Chondrocyte (in vitro differentiated cells): ENCODE data around the gene CRMP1. TPM values are rescaled to one million over a fixed set of nuclear protein-coding genes. Genes with fewer than 3 reads are reported as not detected.

ENCODE experiments used
- DNase-seq: peaks from one replicate; pipeline ENCODE4 v3.0.0; 2021; ENCODE audit warnings: mixed read lengths, low spot score
- H3K27ac Mint-ChIP-seq: one replicate; pipeline ENCODE4 v1.8.0; 2021; ENCODE audit warnings: mild to moderate bottlenecking, moderate library complexity, mixed read lengths; ENCODE audit not compliant: unreplicated experiment
- H3K27me3 Mint-ChIP-seq: 2 replicates; pipeline ENCODE4 v1.8.0; 2021; ENCODE audit warnings: low read depth, mixed read lengths
- H3K36me3 Mint-ChIP-seq: 2 replicates; pipeline ENCODE4 v1.8.0; 2021; ENCODE audit warnings: low read depth, mixed read lengths
- H3K4me1 Mint-ChIP-seq: 2 replicates; pipeline ENCODE4 v1.8.0; 2021; ENCODE audit warnings: low read depth, mild to moderate bottlenecking, mixed read lengths
- H3K4me3 Mint-ChIP-seq: one replicate; pipeline ENCODE4 v1.8.0; 2021; ENCODE audit warnings: mild to moderate bottlenecking, moderate library complexity, mixed read lengths; ENCODE audit not compliant: unreplicated experiment
- H3K9me3 Mint-ChIP-seq: 2 replicates; pipeline ENCODE4 v1.8.0; 2021; ENCODE audit warnings: low read depth, mixed read lengths
- CTCF ChIP-seq: fragments of 200-600 bp; sonication (generic); IDR thresholded peaks from 2 replicates; pipeline ENCODE4 v1.5.0; 2021; ENCODE audit warnings: antibody characterized with exemption, mild to moderate bottlenecking, moderate library complexity
- total RNA-seq: library from RNA; stranded (reverse); gene quantifications from 3 replicates; pipeline ENCODE4 v1.2.1, GENCODE V29; 2021

The CRMP1 gene
- total RNA-seq, 1 donor from 2014 or later = 59.5 TPM

- no peak for TF ChIP-seq CTCF
- Mint-ChIP-seq H3K9me3 (no peaks in the 10 kb centered on the region), H3K27ac (no peak overlapping the region), H3K4me3 (no peak overlapping the region), H3K36me3 (no peaks in the 10 kb centered on the region), H3K27me3 (peaks cover 61% of the 10 kb centered on the region), H3K4me1 (no peaks in the 10 kb centered on the region)
- no peak for DNase-seq
Measured at GRCh38 chr4:5919571-5919970, 26.7 kb upstream of the CRMP1 start.

- Mint-ChIP-seq H3K27me3 (peaks cover 60% of the 10 kb centered on the region), H3K36me3 (no peaks in the 10 kb centered on the region), H3K4me1 (no peaks in the 10 kb centered on the region), H3K9me3 (no peaks in the 10 kb centered on the region), H3K27ac (no peak overlapping the region), H3K4me3 (no peak overlapping the region)
- TF ChIP-seq CTCF = no peak
- DNase-seq = no peak
Measured at GRCh38 chr4:5919044-5919443, 26.2 kb upstream of the CRMP1 start.

- no peaks in the 10 kb centered on the region for H3K9me3 Mint-ChIP-seq
- H3K4me3 Mint-ChIP-seq = no peak overlapping the region
- peaks cover 61% of the 10 kb centered on the region for H3K27me3 Mint-ChIP-seq
- H3K4me1 Mint-ChIP-seq = no peaks in the 10 kb centered on the region
- H3K27ac Mint-ChIP-seq = no peak overlapping the region
- H3K36me3 Mint-ChIP-seq = no peaks in the 10 kb centered on the region
- no peak for TF ChIP-seq CTCF
- no peak for DNase-seq
Measured at GRCh38 chr4:5918331-5918985, 25.6 kb upstream of the CRMP1 start.

- Mint-ChIP-seq H3K36me3 (no peaks in the 10 kb centered on the region), H3K27me3 (peaks cover 56% of the 10 kb centered on the region), H3K4me1 (no peaks in the 10 kb centered on the region), H3K27ac (no peak overlapping the region), H3K4me3 (no peak overlapping the region), H3K9me3 (no peaks in the 10 kb centered on the region)
- no peak for TF ChIP-seq CTCF
- no peak for DNase-seq
Measured at GRCh38 chr4:5917672-5918071, 24.8 kb upstream of the CRMP1 start.

- H3K4me3 Mint-ChIP-seq = no peak overlapping the region
- peaks cover 45% of the 10 kb centered on the region for H3K27me3 Mint-ChIP-seq
- no peak for DNase-seq
- TF ChIP-seq CTCF = no peak
- no peak overlapping the region for H3K27ac Mint-ChIP-seq
- no peaks in the 10 kb centered on the region for H3K36me3 Mint-ChIP-seq
- H3K4me1 Mint-ChIP-seq = no peaks in the 10 kb centered on the region
- H3K9me3 Mint-ChIP-seq = no peaks in the 10 kb centered on the region
Measured at GRCh38 chr4:5916229-5916628, 23.3 kb upstream of the CRMP1 start.
